Effector CD4-positive, alpha-beta T cell (primary cell): ENCODE data around the gene PROSER3.

Experiments used
- DNase-seq: peaks from one replicate; pipeline ENCODE4 v3.0.0-alpha.2; 2020

The PROSER3 gene

GRCh38 chr19:35739275-35740107, 18.5 kb upstream of the PROSER3 start:
- no peak for DNase-seq

DNA sequence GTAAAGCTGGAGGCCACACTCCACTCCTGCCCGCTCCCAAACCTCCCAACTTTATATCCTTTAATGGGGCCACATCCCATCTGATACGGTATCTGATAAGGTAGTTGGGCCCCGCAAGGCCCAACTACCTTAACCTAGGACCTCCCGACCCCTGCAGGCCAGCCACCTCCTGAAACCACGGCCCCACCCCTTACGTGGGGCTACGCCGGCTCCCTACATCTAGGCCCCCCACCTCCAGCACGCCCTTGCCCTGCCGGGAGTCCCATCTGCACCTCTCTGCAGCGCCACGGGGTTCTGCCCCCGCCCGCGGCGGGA, 17.9 kb upstream of the PROSER3 start:
- DNase-seq, result no peak

DNA sequence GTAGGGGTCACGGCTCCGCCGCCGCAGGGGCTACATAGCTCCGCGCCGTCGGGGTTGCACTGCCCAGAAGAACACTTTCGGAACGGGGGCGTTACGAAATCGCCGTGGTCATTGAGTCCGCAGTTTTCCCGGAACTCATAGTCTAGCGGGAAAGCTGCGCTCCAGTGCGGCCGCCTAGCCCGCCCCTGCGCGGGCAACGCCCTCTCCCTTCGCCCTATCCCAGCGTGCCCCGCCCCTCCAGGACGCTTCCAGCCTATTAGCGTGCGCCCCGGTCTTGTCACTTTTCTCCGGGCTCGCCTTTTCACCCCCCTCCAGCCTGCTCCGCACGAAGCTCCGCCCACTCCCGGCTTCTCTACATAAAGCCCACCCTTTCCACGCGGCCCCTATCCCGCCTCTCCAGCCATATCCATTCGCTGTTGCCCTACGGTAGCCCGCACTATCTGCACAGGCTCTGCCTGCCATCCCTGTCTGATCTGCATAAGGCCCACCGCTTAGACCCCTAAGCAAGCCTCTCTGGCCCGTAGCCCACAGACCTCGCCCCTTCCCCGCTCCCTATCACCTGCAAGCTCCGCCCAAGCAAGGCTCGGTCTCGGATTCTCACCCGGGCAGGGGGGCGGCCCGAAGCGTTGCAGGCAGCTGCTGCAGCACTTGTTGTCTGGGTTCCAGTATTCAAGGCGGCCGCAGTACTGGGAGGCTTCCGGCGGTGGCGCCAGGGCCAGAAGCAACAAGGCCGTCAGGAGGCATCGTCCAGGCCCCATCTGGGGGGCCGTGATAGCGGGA, 17.4 kb upstream of the PROSER3 start:
- peak; percentile 94 for DNase-seq

DNA sequence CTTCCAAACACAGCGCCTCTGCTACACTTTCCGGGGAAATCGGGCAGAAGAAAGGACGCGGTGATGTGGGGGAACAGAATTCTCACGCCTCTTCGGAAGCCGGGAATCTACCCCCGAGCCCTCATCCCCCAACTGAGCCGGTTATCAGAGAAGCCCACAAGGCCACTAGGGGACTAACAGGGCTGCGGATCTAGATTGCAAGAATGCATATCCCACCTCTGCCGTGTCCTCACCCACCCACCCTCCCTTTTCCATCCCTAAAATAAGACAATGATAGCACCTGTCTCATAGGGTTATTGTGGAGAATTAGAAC, 16.8 kb upstream of the PROSER3 start:
- no peak for DNase-seq

DNA sequence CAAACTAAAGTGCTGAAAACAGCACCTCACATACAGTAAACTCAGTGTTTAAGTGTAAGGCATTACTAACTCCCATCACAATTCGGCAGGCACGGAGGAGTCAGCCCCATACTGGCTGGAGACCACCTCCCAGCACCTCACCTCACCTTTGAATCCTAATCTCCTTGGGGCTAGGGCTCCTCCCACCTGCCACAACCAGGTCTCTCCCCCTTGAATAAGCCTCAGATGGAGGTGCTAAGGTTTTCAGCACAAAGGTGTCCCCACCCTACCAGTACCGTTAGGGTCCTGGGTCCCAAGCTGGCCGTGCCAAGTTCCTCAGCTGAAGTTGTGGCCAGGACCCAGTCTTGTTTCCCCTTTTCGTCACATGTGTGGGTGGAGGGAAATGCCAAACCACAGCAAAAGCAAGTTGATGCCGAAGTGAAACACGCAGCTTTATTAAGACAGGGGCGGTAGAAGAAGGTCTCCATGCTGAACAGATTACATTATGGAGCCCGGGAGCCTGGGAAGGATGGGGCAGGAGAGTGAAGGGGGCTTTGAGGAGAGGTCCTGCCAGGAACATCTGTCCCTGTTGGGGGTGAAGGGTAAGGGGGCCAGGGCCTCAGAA, 15.8 kb upstream of the PROSER3 start, which contains the start of gene IGFLR1:
TSS of gene IGFLR1 (minus strand) at position 332 of the 604 bp plus-strand sequence. CDS start 1,272 bp downstream, outside the sequence.
- peak; percentile 44 for DNase-seq

GRCh38 chr19:35743640-35744429, 14.1 kb upstream of the PROSER3 start:
- no peak for DNase-seq

DNA sequence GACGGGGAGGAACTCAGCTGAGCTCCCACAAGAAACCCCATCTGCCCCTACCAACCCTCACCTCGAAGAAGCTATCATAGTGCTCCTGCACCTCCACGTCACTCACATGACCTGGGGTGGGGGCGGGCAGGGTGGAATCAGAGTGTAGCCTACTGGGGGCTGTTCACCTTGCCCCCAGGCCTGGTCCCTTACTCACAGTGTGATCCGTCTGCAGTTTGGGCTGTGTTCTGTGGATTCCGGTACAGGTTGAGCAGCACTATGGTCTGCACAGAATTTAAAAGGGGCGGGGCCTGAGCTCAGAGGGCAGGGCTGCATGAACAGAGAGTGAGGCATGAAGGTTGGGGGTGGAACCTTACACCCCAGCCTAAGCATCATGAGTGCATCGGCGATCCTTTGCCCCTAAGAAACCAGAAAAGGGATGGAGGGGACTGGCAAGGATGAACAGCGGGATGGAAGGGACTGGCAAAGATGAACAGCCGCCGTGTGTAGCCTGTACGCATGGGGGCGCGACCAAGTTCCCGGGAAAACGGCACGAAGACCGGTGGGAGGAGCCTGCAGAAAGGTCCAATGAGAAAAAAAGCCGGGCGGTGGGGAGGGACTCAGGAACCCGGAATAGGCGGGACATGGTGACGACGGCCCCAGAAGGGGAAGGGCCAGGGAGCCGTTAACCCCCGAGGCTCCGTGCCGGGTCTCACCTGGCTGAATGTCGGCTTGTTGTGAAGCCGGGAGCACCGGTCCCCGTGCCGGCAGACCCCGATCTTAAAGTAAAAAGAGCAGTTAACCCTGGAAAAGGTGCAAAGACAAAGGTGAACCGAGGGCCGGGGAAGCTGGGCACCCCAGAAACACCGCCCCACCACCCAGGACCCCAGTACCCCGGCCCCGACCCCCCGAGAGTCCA, 13.3 kb upstream of the PROSER3 start:
- DNase-seq, result peak; percentile 90

- peak; percentile 93 for DNase-seq
Measured at GRCh38 chr19:35745328-35746086, 12.5 kb upstream of the PROSER3 start, which contains the start of the genes PSENEN and U2AF1L4. PSENEN (plus strand) TSS chr19:35745651; CDS start chr19:35745931, 280 bp downstream. U2AF1L4 (minus strand) TSS chr19:35745418; CDS start chr19:35745391, 27 bp downstream.

DNA sequence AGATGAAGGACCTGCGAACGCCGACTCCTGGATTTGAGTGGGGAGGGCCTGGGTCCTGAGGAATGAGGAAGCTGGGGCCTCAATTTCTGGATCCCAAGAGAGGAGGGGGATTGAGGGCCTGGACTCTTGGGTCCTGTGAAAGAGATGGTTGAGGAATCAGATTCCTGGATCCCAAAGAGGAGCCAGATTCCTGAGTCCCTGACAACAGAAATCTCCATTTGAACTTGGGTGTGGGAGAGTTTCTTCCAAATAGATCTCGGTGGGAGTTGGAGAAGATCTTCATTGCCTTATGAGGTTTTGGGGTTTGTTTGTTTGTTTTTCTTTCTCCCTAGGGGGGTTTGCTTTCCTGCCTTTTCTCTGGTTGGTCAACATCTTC, 11.9 kb upstream of the PROSER3 start:
- no peak for DNase-seq

DNA sequence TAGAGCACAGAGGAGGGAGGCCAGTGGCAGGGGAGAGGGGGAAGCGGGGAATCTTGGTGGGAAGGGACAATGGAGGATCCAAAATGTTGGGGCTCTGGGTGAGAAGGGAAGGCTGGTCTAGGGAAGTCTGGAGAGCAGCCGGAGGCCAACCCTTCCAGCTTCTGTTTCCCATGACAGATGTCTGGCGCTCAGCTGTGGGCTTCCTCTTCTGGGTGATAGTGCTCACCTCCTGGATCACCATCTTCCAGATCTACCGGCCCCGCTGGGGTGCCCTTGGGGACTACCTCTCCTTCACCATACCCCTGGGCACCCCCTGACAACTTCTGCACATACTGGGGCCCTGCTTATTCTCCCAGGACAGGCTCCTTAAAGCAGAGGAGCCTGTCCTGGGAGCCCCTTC, 11.4 kb upstream of the PROSER3 start:
- no peak for DNase-seq

DNA sequence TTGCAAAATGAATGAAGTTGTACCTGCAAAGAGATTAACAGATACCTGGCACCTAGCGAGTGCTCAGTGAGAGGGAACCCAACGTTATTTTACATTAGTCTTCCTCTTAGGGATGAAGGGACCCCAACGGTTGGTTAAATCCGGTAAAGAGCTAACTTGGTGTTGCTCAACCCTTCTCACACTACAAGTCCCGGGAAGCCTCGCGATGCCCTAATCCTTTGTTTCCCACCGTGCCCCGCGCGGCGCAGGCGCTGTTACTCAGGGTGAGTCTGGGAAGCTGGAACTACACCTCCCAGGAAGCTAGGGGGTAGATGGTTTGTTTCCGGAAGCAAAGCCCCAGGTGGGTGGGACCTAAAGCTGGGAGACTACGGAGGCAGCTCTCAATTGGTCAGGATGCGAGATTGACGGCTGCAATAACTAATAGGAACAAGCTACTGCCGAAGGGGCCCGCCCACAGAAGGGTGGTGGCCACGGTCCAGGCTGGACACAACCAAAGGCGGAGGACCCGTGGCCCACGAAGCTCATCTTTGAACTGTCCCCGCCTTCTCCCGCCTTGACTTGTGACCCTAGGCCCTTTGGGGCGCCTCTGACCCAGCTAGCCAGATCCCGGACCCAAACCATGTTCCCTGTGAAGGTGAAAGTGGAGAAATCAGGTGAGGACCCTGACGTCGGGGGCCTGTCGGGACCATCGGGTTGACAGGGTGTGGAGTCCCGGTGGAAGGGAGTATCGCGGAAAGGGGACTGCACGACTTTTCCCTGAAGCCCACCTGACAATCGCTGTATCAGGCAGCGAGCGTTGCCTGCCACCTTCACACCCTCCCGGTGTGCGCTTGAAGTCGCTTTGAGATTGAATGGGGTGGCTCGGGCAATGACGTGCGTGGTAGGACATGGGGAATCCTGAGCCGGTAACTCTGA, 9.6 kb upstream of the PROSER3 start, which contains the start of gene LIN37:
TSS of gene LIN37 (plus strand) at position 471 of the 915 bp plus-strand sequence. CDS start at position 620, 149 bp downstream.
- DNase-seq, result peak; percentile 99

GRCh38 chr19:35750167-35750566, 7.8 kb upstream of the PROSER3 start:
- DNase-seq, result no peak

DNA sequence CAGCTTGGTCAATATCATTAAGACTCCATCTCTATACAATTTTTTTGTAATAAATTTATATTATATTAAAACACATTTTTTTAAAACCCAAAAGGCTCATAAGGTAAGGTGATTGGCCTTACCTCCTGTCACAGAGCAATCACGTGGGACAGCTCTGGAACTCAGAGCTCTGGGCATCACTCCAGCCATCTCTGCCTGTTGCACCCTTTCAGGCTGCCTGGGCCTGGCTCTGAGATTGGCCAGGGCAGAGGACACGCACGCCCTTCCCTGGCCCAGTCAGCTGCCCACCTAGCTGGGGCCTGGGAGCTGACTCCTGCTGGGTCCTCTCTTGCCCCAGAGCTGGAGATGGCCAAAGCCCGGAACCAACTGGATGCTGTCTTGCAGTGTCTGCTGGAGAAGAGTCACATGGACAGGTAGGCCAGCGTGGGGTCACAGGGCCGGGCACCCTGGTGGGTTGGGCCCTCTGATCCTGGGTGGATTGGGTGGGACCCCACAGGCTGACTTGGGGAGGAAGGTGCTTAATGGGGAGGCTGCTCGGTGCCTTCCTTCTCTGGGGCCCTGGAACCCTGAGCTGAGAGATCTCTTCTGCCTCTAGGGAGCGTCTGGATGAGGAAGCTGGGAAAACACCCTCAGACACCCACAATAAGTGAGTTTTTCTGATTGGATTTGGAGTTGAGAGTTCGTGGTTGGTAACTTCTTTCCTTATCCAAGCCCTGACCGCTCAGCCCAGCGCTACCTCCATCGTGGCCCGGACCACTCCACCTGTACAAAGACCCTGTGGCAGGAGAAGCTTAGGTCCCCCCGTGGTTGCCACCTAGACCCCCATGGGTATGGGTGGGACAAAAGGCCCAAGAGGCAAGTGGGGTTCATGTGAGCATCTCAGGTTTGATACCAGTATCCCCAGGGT, 5.9 kb upstream of the PROSER3 start:
- DNase-seq, result no peak

GRCh38 chr19:35752746-35753350, 5.1 kb upstream of the PROSER3 start:
- DNase-seq, result no peak

DNA sequence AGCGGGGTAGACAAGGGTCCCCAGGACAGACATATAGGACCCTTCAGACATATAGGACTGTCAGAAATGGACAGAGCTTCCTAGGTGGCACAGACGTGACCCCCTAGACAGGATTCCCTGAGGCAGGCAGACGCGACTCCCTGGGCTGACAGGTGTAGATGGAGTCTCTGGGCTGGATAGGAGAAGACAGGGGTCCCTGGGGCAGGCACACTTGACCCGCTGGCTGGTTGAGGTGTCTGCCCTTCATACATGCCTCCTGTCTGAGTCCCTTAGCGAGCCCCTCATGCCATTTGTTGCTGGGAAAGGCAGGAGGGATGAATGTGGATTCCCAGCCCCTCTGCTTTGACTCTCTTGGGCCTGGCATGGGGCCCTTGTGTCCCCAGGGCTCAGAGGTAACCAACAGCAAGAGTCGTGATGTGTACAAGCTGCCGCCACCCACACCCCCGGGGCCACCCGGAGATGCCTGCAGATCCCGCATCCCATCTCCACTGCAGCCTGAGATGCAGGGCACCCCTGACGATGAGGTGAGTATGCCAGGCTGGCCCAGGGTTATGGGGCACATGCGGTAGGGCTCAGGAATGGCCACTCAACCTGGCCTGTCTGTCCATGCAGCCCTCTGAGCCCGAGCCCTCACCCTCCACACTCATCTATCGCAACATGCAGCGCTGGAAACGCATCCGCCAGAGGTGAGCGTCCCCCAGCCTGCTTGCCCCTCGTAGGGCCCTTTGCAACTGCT, 4.2 kb upstream of the PROSER3 start:
- no peak for DNase-seq

DNA sequence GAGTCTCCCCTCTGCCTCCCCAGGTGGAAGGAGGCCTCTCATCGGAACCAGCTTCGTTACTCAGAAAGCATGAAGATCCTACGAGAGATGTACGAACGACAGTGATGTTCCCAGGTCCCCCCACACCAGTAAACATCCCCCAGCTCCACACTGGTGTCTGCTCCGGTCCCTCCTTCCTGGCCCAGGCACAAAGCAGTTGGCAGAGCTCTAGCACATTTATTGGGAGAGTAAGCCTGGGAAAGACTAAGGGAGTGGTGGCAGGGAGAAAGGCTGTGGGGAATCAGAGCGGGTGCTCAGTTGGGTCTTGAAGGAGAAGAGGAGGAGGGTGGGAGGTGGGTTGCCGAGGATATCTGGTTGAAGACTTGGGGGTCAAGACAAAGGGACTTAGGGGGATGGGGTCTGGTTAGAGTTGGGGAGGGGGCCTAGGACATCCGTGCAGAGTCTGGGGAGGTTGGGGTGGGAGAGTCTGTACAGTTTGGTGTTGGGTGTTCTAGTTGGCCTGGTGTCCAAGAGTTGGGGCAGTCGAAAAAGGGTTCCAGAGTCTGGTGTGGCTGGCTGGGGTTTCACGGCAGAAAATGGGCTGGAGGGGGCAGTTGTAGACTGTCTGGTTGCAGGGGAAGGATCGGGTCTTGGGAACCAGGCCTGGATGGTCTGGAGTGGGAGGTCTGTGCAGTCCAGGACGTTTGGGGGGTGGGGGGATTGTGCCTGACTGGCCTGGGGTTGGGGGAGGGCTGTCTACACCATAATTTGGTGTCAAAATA, 3.4 kb upstream of the PROSER3 start:
- DNase-seq, result no peak

- DNase-seq, result no peak
Measured at GRCh38 chr19:35755131-35755549, 2.8 kb upstream of the PROSER3 start.
